NCI-H2196 (cell line): ENCODE data around the gene TRAF2.

ENCODE experiments used
- DNase-seq: peaks from one replicate; lab custom pipeline; 2025; ENCODE audit not compliant: unreplicated experiment; lab: John Stamatoyannopoulos, UW

TRAF2 gene

GRCh38 chr9:136910197-136910900 is 24.0 kb downstream of the TRAF2 start:
- DNase-seq = no peak

GRCh38 chr9:136910901-136911245 is 24.6 kb downstream of the TRAF2 start:
- no peak for DNase-seq

- DNase-seq = no peak
These were observed 27.6 kb downstream of the TRAF2 start for GRCh38 chr9:136913701-136914438.

GRCh38 chr9:136915632-136916329 is 29.5 kb downstream of the TRAF2 start:
- no peak for DNase-seq

DNA sequence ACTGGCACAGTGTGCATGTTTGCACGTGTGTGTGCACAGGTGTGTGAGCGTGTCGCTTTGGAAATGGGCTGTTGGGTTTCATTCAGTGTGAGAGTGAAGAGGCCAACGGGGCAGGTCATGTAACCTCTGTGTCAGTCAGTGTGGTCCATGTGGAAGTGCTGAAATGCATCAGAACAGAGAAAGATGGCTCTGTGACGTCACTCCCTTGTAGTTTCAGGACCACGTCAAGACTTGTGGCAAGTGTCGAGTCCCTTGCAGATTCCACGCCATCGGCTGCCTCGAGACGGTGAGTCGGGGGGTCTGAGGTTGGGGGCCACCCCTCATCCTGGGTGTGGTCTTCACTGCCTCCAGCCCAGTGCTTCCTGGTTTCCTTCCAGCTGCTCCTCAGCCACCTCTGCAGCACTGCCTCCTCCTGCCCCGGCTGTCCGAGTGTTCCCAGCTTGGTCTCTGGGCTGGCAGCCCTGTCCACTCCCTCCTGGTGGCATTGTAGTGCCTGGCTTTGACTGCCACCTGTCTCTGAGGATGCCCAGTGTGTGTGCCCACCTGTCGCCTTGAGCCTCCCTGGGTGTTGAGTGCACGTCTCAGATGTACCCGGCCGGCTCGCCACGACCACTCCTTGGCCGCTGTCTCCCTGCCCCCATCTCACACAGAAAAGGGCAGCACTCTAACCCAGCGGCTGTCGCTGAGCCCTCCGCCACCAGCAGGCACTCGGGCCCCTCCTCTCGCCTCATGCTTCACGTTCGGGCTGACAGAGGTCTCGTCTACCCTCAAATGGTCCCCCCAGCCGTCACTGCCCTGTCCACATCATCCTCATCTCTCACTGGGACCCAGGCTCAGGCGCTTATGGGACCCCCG is 30.2 kb downstream of the TRAF2 start:
- no peak for DNase-seq

DNA sequence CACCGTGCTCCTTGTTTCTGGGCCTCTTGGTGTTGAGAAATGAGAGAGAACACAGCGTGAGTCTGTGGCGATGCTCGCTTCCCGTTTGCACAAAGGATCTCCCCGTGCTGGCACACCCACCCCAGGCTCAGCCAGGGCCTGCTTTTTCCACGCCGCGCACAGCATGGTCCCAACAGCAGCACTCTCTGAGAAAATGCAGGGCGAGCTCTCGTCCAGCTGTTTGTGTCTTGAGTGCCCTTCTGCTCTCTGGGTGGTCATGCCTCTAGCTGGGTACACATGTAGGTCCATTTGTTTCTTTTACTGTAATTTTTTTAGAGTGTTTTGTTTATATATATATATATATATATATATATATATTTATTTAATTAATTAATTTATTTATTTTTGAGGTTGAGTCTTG is 31.6 kb downstream of the TRAF2 start:
- no peak for DNase-seq

GRCh38 chr9:136920069-136920468 is 33.8 kb downstream of the TRAF2 start:
- no peak for DNase-seq

GRCh38 chr9:136920734-136921231 is 34.5 kb downstream of the TRAF2 start:
- no peak for DNase-seq

GRCh38 chr9:136921307-136921706 is 35.0 kb downstream of the TRAF2 start:
- DNase-seq = no peak

DNA sequence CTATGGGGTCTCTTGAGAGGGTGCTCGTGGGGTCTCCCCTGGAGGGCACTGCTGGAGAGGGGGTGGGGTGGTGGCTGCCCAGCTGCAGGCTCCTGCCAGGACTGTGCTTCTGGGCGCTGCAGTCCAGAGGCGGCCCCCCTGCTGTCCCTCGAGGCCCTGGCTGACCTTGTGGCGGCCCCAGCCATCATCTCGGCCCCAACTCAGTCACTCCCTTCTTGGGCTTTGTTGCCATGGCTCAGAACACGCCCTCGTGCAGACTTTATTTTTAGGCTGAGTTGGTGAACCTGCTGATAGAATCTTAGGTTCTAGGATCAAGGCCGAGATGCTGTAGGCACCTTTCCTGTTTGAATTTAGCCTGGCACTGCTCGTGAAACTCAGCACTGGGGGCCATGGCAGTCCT is 35.4 kb downstream of the TRAF2 start:
- DNase-seq = no peak

DNA sequence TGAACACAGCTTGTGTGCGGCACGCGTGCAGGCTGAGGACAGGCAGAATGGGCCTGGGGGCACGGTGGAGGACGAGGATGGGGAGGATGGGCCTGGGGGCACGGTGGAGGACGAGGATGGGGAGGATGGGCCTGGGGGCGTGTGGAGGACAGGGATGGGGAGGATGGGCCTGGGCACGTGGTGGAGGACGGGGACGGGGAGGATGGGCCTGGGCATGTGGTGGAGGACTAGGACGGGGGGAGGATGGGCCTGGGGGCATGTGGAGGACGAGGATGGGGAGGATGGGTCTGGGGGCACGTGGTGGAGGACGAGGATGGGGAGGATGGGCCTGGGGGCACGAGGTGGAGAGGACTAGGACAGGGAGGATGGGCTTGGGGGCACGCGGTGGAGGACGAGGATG is 36.2 kb downstream of the TRAF2 start:
- DNase-seq = no peak

- no peak for DNase-seq
These were observed 37.6 kb downstream of the TRAF2 start for GRCh38 chr9:136923881-136924280.

DNA sequence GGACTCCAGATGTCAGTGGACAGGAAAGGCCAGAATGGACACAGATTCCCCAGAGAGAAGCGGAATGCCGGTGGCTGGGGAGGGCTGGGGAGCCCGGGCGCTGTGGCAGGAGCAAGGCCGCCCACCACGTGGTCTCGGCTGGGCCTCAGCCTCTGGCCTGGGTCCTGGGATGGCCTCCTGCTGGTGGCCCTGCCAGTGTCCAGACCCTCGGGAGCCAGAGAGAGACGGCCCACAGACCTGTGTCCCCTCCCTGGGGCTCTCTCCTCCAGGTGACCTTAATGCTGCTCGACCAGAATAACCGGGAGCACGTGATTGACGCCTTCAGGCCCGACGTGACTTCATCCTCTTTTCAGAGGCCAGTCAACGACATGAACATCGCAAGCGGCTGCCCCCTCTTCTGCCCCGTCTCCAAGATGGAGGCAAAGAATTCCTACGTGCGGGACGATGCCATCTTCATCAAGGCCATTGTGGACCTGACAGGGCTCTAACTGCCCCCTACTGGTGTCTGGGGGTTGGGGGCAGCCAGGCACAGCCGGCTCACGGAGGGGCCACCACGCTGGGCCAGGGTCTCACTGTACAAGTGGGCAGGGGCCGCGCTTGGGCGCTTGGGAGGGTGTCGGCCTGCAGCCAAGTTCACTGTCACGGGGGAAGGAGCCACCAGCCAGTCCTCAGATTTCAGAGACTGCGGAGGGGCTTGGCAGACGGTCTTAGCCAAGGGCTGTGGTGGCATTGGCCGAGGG is 39.3 kb downstream of the TRAF2 start:
- DNase-seq = no peak

DNA sequence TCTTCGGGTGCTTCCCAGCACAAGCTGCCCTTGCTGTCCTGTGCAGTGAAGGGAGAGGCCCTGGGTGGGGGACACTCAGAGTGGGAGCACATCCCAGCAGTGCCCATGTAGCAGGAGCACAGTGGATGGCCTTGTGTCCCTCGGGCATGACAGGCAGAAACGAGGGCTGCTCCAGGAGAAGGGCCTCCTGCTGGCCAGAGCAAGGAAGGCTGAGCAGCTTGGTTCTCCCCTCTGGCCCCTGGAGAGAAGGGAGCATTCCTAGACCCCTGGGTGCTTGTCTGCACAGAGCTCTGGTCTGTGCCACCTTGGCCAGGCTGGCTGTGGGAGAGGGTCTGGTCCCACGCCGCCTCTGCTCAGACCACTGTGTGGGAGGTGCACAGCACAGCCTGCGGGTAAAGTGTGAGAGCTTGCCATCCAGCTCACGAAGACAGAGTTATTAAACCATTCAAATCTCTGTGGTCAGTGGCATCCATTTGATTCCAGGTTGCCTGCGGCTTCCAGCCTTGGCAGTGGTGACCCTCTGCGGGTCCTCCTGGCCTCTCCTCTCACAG is 39.9 kb downstream of the TRAF2 start:
- DNase-seq = no peak

DNA sequence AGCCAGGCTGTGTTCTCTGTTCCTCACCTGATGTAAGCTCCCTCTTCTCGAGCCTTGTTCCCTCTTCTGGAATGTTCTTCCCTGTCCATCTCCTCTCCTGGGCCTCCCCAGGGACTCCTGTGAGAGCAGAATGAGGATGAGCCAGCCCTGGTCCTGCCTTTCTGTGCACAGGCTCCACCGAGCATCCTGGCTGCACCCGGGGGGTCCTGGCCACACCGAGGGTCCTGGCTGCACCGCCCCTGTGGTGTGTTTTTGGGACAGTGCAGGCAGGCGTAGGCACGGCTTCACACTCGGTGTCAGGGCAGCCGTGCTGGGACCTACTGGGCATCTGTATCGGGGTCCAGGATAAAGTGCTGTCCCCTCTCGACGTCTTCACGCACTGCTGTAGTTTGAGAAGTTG is 40.4 kb downstream of the TRAF2 start:
- no peak for DNase-seq

- DNase-seq = no peak
These were observed 41.3 kb downstream of the TRAF2 start for GRCh38 chr9:136927343-136928271.

- no peak for DNase-seq
These were observed 42.3 kb downstream of the TRAF2 start for GRCh38 chr9:136928591-136928990.

DNA sequence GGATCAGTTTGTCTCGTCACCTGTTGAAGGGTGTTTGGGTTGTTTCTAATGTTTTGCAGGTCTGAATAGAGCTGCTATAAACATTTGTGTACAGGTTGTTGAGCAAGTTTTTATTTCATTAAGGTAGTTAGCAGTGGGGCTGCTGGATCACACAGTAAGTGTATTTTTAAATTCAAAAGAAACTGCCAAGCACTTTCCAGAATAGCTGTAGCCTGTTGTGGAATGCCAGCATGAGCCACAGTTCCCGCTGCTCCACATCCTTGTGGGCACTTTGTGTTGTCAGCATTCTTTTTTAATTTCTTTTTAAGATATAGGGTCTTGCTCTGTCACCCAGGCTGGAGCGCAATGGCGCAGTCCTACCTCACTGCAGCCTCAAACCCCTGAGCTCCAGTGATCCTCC is 43.7 kb downstream of the TRAF2 start:
- DNase-seq = no peak

DNA sequence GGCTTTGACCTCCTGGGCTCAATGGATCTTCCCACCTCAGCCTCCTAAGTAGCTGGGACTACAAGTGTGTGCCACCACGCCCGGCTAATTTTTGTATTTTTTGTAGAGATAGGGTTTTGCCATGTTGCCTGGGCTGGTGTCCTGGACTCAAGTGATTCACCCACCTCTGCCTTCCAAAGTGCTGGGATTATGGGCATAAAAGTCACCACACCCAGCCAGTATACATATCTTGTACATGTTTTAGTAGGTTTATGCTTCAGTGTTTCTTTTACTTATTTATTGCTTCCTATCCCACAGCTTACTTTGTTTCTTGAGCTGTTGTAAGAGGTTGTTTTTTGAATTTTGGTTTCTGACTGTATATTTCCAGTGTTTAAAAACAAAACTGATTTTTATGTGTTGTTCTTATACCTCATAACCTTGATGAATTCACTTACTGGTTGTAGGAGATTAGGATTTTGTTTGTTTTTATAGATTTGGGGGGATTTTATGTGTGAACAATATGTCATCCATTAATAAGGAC is 45.4 kb downstream of the TRAF2 start:
- DNase-seq = no peak
